Left hindlimb (tissue), 1 donor: ENCODE measurements around the gene ZCWPW1.

ENCODE experiments used
- DNase-seq: peaks from one replicate; pipeline ENCODE4 v3.0.0-alpha.2; 2018

Gene ZCWPW1

GRCh38 chr7:100431286-100431735 is 2.8 kb upstream of the ZCWPW1 start:
- no peak for DNase-seq

GRCh38 chr7:100430493-100431285 is 2.2 kb upstream of the ZCWPW1 start:
- DNase-seq = peak; percentile 43

GRCh38 chr7:100429637-100430492 is 1.4 kb upstream of the ZCWPW1 start, which contains the start of gene MEPCE:
TSS of gene MEPCE (plus strand) at chr7:100429831. CDS start at chr7:100430019, 188 bp downstream.
- peak; percentile 99 for DNase-seq

- peak; percentile 100 for DNase-seq
These were observed 599 bp upstream of the ZCWPW1 start for GRCh38 chr7:100428967-100429636.

- no peak for DNase-seq
These were observed 723 bp downstream of the ZCWPW1 start for GRCh38 chr7:100427762-100428198.

GRCh38 chr7:100426516-100426915 is 2.0 kb downstream of the ZCWPW1 start:
- DNase-seq = no peak

- DNase-seq = no peak
These were observed 3.2 kb downstream of the ZCWPW1 start for GRCh38 chr7:100425347-100425746.

- no peak for DNase-seq
These were observed 5.2 kb downstream of the ZCWPW1 start for GRCh38 chr7:100423315-100423714.

- no peak for DNase-seq
These were observed 8.8 kb downstream of the ZCWPW1 start for GRCh38 chr7:100419660-100420226.

GRCh38 chr7:100418930-100419659 is 9.4 kb downstream of the ZCWPW1 start:
- no peak for DNase-seq

GRCh38 chr7:100415448-100415847 is 13.1 kb downstream of the ZCWPW1 start:
- no peak for DNase-seq

GRCh38 chr7:100413889-100414288 is 14.6 kb downstream of the ZCWPW1 start:
- no peak for DNase-seq

GRCh38 chr7:100413346-100413745 is 15.2 kb downstream of the ZCWPW1 start:
- DNase-seq = no peak

- DNase-seq = no peak
These were observed 17.4 kb downstream of the ZCWPW1 start for GRCh38 chr7:100411101-100411500.

- DNase-seq = no peak
These were observed 21.0 kb downstream of the ZCWPW1 start for GRCh38 chr7:100407285-100408180.

GRCh38 chr7:100406767-100407166 is 21.7 kb downstream of the ZCWPW1 start:
- DNase-seq = no peak

GRCh38 chr7:100402241-100402640 is 26.3 kb downstream of the ZCWPW1 start:
- DNase-seq = no peak

- no peak for DNase-seq
These were observed 26.7 kb downstream of the ZCWPW1 start for GRCh38 chr7:100401811-100402210.

GRCh38 chr7:100400656-100401055 is 27.8 kb downstream of the ZCWPW1 start:
- no peak for DNase-seq

- DNase-seq = no peak
These were observed 28.5 kb downstream of the ZCWPW1 start for GRCh38 chr7:100400041-100400440.

GRCh38 chr7:100398239-100398638 is 30.3 kb downstream of the ZCWPW1 start:
- no peak for DNase-seq
